Measurements from ENCODE around the gene DENND1A.

DNA sequence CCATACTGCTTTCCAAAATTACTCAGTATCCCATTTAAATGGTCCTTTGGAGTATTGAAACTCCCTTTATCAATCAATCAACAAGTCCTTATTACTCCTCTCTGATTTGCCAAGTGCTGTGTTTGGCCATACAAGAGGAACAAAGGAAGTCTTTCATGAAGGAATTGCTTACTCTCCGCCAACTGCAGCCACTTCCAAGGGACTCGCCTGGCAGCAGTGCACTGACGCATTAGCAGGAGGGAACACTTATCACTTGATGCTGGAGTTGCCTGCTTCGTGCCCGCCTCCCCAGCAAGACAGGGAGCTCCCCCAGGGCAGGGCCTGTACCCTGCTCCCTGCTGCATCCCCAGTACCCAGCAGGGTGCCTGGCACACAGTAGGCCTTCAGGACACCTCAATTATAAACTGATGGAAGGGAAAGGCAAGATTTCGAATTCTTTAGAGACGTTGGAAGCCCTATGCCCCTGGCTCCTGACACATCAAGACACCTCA lies 476.1 kb downstream of the DENND1A start:
- TF ChIP-seq EZH2phosphoT487 (conservative IDR thresholded peaks at IDR 0.05; ENCODE audit: low read length), result no peak
- TF ChIP-seq, protein P1, sequence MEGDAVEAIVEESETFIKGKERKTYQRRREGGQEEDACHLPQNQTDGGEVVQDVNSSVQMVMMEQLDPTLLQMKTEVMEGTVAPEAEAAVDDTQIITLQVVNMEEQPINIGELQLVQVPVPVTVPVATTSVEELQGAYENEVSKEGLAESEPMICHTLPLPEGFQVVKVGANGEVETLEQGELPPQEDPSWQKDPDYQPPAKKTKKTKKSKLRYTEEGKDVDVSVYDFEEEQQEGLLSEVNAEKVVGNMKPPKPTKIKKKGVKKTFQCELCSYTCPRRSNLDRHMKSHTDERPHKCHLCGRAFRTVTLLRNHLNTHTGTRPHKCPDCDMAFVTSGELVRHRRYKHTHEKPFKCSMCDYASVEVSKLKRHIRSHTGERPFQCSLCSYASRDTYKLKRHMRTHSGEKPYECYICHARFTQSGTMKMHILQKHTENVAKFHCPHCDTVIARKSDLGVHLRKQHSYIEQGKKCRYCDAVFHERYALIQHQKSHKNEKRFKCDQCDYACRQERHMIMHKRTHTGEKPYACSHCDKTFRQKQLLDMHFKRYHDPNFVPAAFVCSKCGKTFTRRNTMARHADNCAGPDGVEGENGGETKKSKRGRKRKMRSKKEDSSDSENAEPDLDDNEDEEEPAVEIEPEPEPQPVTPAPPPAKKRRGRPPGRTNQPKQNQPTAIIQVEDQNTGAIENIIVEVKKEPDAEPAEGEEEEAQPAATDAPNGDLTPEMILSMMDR (IDR thresholded peaks at IDR 0.05; ENCODE audit: insufficient read depth, low read length, poor library complexity, severe bottlenecking), result no peak

Measured in SU-DHL-6 (cell line).